HEK293T (cell line): ENCODE results near the gene PXN.

Experiments used
- BHLHE40 ChIP-seq: fragments of 450-650 bp; IDR thresholded peaks from 2 replicates; pipeline ENCODE4 v1.6.1; 2016; ENCODE audit warnings: mild to moderate bottlenecking, moderate library complexity, borderline replicate concordance
- CTBP1 ChIP-seq: fragments of 450-650 bp; IDR thresholded peaks from 2 replicates; pipeline ENCODE4 v1.6.1; 2016; ENCODE audit warnings: borderline replicate concordance
- FOXM1 ChIP-seq: fragments of 450-650 bp; IDR thresholded peaks from 2 replicates; pipeline ENCODE4 v1.6.1; 2017; ENCODE audit warnings: mild to moderate bottlenecking, borderline replicate concordance
- NFRKB ChIP-seq: fragments of 450-650 bp; IDR thresholded peaks from 2 replicates; pipeline ENCODE4 v1.6.1; 2016; ENCODE audit warnings: mild to moderate bottlenecking, moderate library complexity
- SP1 ChIP-seq: fragments of 450-650 bp; IDR thresholded peaks from 2 replicates; pipeline ENCODE4 v1.6.1; 2017
- TARDBP ChIP-seq: fragments of 450-650 bp; IDR thresholded peaks from 2 replicates; pipeline ENCODE4 v1.6.1; 2016
- ZNF384 ChIP-seq: fragments of 450-650 bp; IDR thresholded peaks from 2 replicates; pipeline ENCODE4 v1.6.1; 2016

DNA sequence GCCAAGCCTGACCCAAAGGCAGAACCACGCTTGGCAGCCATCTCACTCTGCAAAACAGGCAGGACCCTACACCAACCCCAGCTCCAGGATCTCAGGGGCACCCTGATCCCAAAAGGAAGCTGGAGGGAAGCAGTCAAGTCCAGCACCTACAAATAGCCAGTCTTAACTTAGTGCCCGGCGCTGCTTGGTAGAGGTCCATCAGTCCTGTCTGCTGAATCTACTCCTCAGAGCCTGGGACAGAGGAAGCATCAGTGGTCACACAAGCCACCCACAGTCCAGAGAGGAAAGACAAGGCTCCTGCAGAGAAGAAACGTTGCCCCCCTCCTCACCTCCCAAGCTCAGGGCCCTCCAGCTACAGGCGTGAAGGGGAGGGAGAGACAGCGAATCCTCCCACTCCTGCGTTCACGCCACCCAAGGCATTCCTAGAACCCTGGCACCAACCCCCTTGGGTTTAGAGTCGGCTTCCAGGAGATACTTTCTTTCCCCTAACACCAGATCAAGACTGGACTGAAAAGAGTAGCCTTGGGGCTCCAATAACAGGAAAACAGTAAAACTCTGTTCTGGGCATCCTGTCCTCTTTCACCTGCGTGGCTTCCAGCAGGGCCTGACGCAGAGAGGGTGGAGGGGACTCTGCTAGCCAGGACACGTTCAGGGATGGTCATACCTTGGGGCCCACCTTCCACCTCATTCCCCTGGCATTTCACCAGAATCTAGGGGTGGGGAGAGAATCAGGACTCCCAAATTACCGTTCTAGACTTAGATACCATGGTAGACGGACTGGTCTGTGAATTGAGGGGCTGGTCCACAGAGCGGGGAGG, 1.2 kb downstream of the PXN start:
- TF ChIP-seq SP1 (no peak), TARDBP (no peak), FOXM1 (no peak), BHLHE40 (no peak), ZNF384 (no peak), CTBP1 (no peak), NFRKB (no peak)
